CD4-positive, CD25-positive, alpha-beta regulatory T cell (primary cell): ENCODE results near the gene MPHOSPH8. TPM values are rescaled to one million over a fixed set of nuclear protein-coding genes. Genes with fewer than 3 reads are reported as not detected.
"Not testable (repeated sequence)": the region's sequence is repeated elsewhere in the genome, so short reads cannot be mapped to it uniquely, and the experiment has no call there.

Experiments used
- ATAC-seq, 2 donors: fragments of 150-1000 bp; cut with Tn5 transposase; one replicate each; pipeline ENCODE4 v1.10.0; 2021; ENCODE audit warnings: low read depth in 2 of 2, moderate number of reproducible peaks in 2 of 2, moderate library complexity in 1 of 2
- DNase-seq, 3 donors: peaks; one replicate each; pipeline versions ENCODE4 v3.0.0 to v3.0.0-alpha.2; 2012 to 2022; ENCODE audit warnings: mixed read lengths in 1 of 3
- H3K27ac ChIP-seq: one replicate; pipeline ENCODE4 v1.7.0; 2013; ENCODE audit warnings: mild to moderate bottlenecking, low read length; ENCODE audit not compliant: insufficient read depth, poor library complexity, severe bottlenecking
- H3K27me3 ChIP-seq: one replicate; pipeline ENCODE4 v1.7.0; 2013; ENCODE audit warnings: low read length; ENCODE audit not compliant: control insufficient read depth, insufficient read depth
- H3K36me3 ChIP-seq: one replicate; pipeline ENCODE4 v1.7.0; 2013; ENCODE audit warnings: mild to moderate bottlenecking, low read length, moderate library complexity; ENCODE audit not compliant: control insufficient read depth, insufficient read depth
- H3K4me1 ChIP-seq: 2 replicates; pipeline ENCODE4 v1.7.0; 2013; ENCODE audit warnings: mild to moderate bottlenecking, low read length; ENCODE audit not compliant: insufficient read depth, control insufficient read depth, poor library complexity, severe bottlenecking
- H3K4me3 ChIP-seq: one replicate; pipeline ENCODE4 v1.7.0; 2013; ENCODE audit warnings: low read depth, mild to moderate bottlenecking, low read length, moderate library complexity
- H3K9me3 ChIP-seq, 2 experiments: 1 replicate in 1 of 2; 2 replicates in 1 of 2; pipeline ENCODE4 v1.7.0; 2013; ENCODE audit warnings: low read length in 2 of 2, mild to moderate bottlenecking in 1 of 2, moderate library complexity in 1 of 2; ENCODE audit not compliant: control insufficient read depth in 2 of 2
- H3K27ac Mint-ChIP-seq, 3 donors: one replicate each; pipeline ENCODE4 v1.8.0; 2020 to 2022; ENCODE audit warnings: mild to moderate bottlenecking in 3 of 3, mixed read lengths in 3 of 3, moderate library complexity in 2 of 3
- H3K27me3 Mint-ChIP-seq: one replicate; pipeline ENCODE4 v1.8.0; 2022; ENCODE audit warnings: mild to moderate bottlenecking, mixed read lengths
- H3K36me3 Mint-ChIP-seq: one replicate; pipeline ENCODE4 v1.8.0; 2020; ENCODE audit warnings: mixed read lengths
- H3K4me1 Mint-ChIP-seq, 4 donors: one replicate each; pipeline ENCODE4 v1.8.0; 2020 to 2022; ENCODE audit warnings: mixed read lengths in 4 of 4, mild to moderate bottlenecking in 1 of 4
- H3K4me3 Mint-ChIP-seq, 4 donors: one replicate each; pipeline ENCODE4 v1.8.0; 2020 to 2022; ENCODE audit warnings: mild to moderate bottlenecking in 4 of 4, mixed read lengths in 4 of 4, moderate library complexity in 3 of 4
- H3K9me3 Mint-ChIP-seq, 7 donors: one replicate each; pipeline ENCODE4 v1.8.0; 2020 to 2022; ENCODE audit warnings: mixed read lengths in 7 of 7, mild to moderate bottlenecking in 3 of 7, moderate library complexity in 2 of 7
- polyA plus RNA-seq, 4 donors: library from polyadenylated mRNA; unstranded; fragments of 300-500 nt; fragmentation: Illumina TruSeq; gene quantifications; one replicate each; pipeline ENCODE4 v1.2.3, GENCODE V29; 2021
- total RNA-seq: library from RNA; stranded (reverse); gene quantifications from one replicate; pipeline ENCODE4 v1.2.3, GENCODE V29; 2022

Gene MPHOSPH8
- total and polyA plus RNA-seq, 5 donors from 2014 or later: 9.8 to 74.2 (median 13.9) TPM

GRCh38 chr13:19635926-19636325 lies 2.5 kb downstream of the MPHOSPH8 start:
- peak overlapping the region in 2 of 3 donors; percentile 62 to 72 for H3K27ac Mint-ChIP-seq

GRCh38 chr13:19643652-19644051 lies 10.2 kb downstream of the MPHOSPH8 start:
- no peaks in the 10 kb centered on the region for H3K27me3 Mint-ChIP-seq
- no peak overlapping the region for H3K27ac ChIP-seq
- no peak overlapping the region for H3K4me3 ChIP-seq
- ATAC-seq: no peak
- peaks cover 65% of the 10 kb centered on the region for H3K36me3 ChIP-seq
- H3K4me3 Mint-ChIP-seq: no peak overlapping the region
- peaks cover 46% of the 10 kb centered on the region for H3K36me3 Mint-ChIP-seq
- H3K4me1 ChIP-seq: peaks cover under 1% of the 10 kb centered on the region
- DNase-seq: no peak
- peak overlapping the region in 1 of 3 donors; percentile 2 for H3K27ac Mint-ChIP-seq
- no peaks in the 10 kb centered on the region for H3K9me3 Mint-ChIP-seq
- H3K27me3 ChIP-seq: no peaks in the 10 kb centered on the region
- H3K4me1 Mint-ChIP-seq: peaks cover 32 to 69% (median 35%) of the 10 kb centered on the region in 4 donors
- H3K9me3 ChIP-seq: no peaks in the 10 kb centered on the region

More at GRCh38 chr13:19635926-19636325, 2.5 kb downstream of the MPHOSPH8 start:
- peak overlapping the region; percentile 97 for H3K4me3 ChIP-seq
- not testable (repeated sequence) for H3K36me3 ChIP-seq, H3K9me3 Mint-ChIP-seq, H3K9me3 ChIP-seq, H3K27me3 ChIP-seq, ATAC-seq, H3K27me3 Mint-ChIP-seq, H3K27ac ChIP-seq, DNase-seq
- H3K4me3 Mint-ChIP-seq: peak overlapping the region; percentile 99 to 100 (median 99)
- H3K4me1 Mint-ChIP-seq: peaks cover 11 to 71% (median 45%) of the 10 kb centered on the region in 4 donors
- peaks cover 35% of the 10 kb centered on the region for H3K4me1 ChIP-seq
- H3K36me3 Mint-ChIP-seq: peaks cover 11% of the 10 kb centered on the region

- Mint-ChIP-seq H3K4me3 (no peak overlapping the region), H3K27ac (no peak overlapping the region), H3K4me1 (peaks cover 27 to 56% (median 32%) of the 10 kb centered on the region in 4 donors), H3K36me3 (peaks cover 52% of the 10 kb centered on the region), H3K27me3 (no peaks in the 10 kb centered on the region), H3K9me3 (no peaks in the 10 kb centered on the region)
- no peaks in the 10 kb centered on the region for H3K9me3 ChIP-seq
- no peaks in the 10 kb centered on the region for H3K4me1 ChIP-seq
- no peak overlapping the region for H3K4me3 ChIP-seq
- peaks cover 74% of the 10 kb centered on the region for H3K36me3 ChIP-seq
- no peak overlapping the region for H3K27ac ChIP-seq
- no peaks in the 10 kb centered on the region for H3K27me3 ChIP-seq
- ATAC-seq (no peak), DNase-seq (no peak)
Observed at GRCh38 chr13:19645000-19645399, 11.5 kb downstream of the MPHOSPH8 start.

- H3K9me3 Mint-ChIP-seq: no peaks in the 10 kb centered on the region
- H3K4me1 ChIP-seq: no peaks in the 10 kb centered on the region
- DNase-seq (no peak), ATAC-seq (no peak)
- H3K27me3 ChIP-seq: no peaks in the 10 kb centered on the region
- peaks cover 20 to 50% (median 34%) of the 10 kb centered on the region in 4 donors for H3K4me1 Mint-ChIP-seq
- H3K4me3 Mint-ChIP-seq: no peak overlapping the region
- peaks cover 58% of the 10 kb centered on the region for H3K36me3 Mint-ChIP-seq
- H3K27ac ChIP-seq: no peak overlapping the region
- no peaks in the 10 kb centered on the region for H3K9me3 ChIP-seq
- no peaks in the 10 kb centered on the region for H3K27me3 Mint-ChIP-seq
- no peak overlapping the region for H3K4me3 ChIP-seq
- peaks cover 84% of the 10 kb centered on the region for H3K36me3 ChIP-seq
- H3K27ac Mint-ChIP-seq: peak overlapping the region in 2 of 3 donors; percentile 52 to 82
Observed at GRCh38 chr13:19646063-19646462, 12.6 kb downstream of the MPHOSPH8 start.

- H3K4me3 ChIP-seq: no peak overlapping the region
- ATAC-seq (no peak), DNase-seq (no peak)
- Mint-ChIP-seq H3K9me3 (no peaks in the 10 kb centered on the region), H3K4me1 (peaks cover 5 to 21% (median 14%) of the 10 kb centered on the region in 4 donors), H3K27me3 (no peaks in the 10 kb centered on the region), H3K4me3 (no peak overlapping the region), H3K36me3 (peaks cover 38% of the 10 kb centered on the region), H3K27ac (no peak overlapping the region)
- no peaks in the 10 kb centered on the region for H3K27me3 ChIP-seq
- H3K4me1 ChIP-seq: no peaks in the 10 kb centered on the region
- H3K36me3 ChIP-seq: peaks cover 61% of the 10 kb centered on the region
- H3K9me3 ChIP-seq: no peaks in the 10 kb centered on the region
- H3K27ac ChIP-seq: no peak overlapping the region
Observed at GRCh38 chr13:19650742-19651141, 17.3 kb downstream of the MPHOSPH8 start.

GRCh38 chr13:19657872-19658591 lies 24.6 kb downstream of the MPHOSPH8 start:
- Histone ChIP-seq H3K9me3 (no peaks in the 10 kb centered on the region), H3K36me3 (peaks cover 46% of the 10 kb centered on the region), H3K4me3 (no peak overlapping the region), H3K4me1 (no peaks in the 10 kb centered on the region), H3K27me3 (no peaks in the 10 kb centered on the region), H3K27ac (no peak overlapping the region)
- DNase-seq (no peak), ATAC-seq (peak in 1 of 2 donors; percentile 20)
- Mint-ChIP-seq H3K27ac (peak overlapping the region in 2 of 3 donors; percentile 38 to 52), H3K9me3 (peaks cover 0 to 2% (median 0%) of the 10 kb centered on the region in 7 donors), H3K4me3 (no peak overlapping the region), H3K4me1 (peaks cover 4 to 7% (median 5%) of the 10 kb centered on the region in 4 donors), H3K27me3 (no peaks in the 10 kb centered on the region), H3K36me3 (peaks cover 36% of the 10 kb centered on the region)

- H3K27ac ChIP-seq: no peak overlapping the region
- no peaks in the 10 kb centered on the region for H3K27me3 Mint-ChIP-seq
- H3K4me3 Mint-ChIP-seq: no peak overlapping the region
- peaks cover 33% of the 10 kb centered on the region for H3K36me3 Mint-ChIP-seq
- peaks cover 1 to 4% (median 2%) of the 10 kb centered on the region in 4 donors for H3K4me1 Mint-ChIP-seq
- H3K9me3 ChIP-seq: no peaks in the 10 kb centered on the region
- peaks cover 0 to 2% (median 0%) of the 10 kb centered on the region in 7 donors for H3K9me3 Mint-ChIP-seq
- peaks cover 54% of the 10 kb centered on the region for H3K36me3 ChIP-seq
- H3K27ac Mint-ChIP-seq: peak overlapping the region in 1 of 3 donors; percentile 52
- no peak for ATAC-seq
- H3K4me3 ChIP-seq: no peak overlapping the region
- no peak for DNase-seq
- no peaks in the 10 kb centered on the region for H3K4me1 ChIP-seq
- no peaks in the 10 kb centered on the region for H3K27me3 ChIP-seq
Observed at GRCh38 chr13:19658831-19659230, 25.4 kb downstream of the MPHOSPH8 start.

GRCh38 chr13:19661126-19661525 lies 27.7 kb downstream of the MPHOSPH8 start:
- DNase-seq (no peak), ATAC-seq (no peak)
- Histone ChIP-seq H3K9me3 (no peaks in the 10 kb centered on the region), H3K36me3 (peaks cover 76% of the 10 kb centered on the region), H3K4me1 (no peaks in the 10 kb centered on the region), H3K4me3 (no peak overlapping the region), H3K27me3 (no peaks in the 10 kb centered on the region), H3K27ac (no peak overlapping the region)
- Mint-ChIP-seq H3K36me3 (peaks cover 49% of the 10 kb centered on the region), H3K27me3 (no peaks in the 10 kb centered on the region), H3K4me1 (peaks cover 0 to 10% (median 2%) of the 10 kb centered on the region in 4 donors), H3K27ac (peak overlapping the region in 2 of 3 donors; percentile 14 to 41), H3K9me3 (peaks cover 0 to 3% (median 0%) of the 10 kb centered on the region in 7 donors), H3K4me3 (no peak overlapping the region)
